ENCODE results near the gene HEATR5A.

DNA sequence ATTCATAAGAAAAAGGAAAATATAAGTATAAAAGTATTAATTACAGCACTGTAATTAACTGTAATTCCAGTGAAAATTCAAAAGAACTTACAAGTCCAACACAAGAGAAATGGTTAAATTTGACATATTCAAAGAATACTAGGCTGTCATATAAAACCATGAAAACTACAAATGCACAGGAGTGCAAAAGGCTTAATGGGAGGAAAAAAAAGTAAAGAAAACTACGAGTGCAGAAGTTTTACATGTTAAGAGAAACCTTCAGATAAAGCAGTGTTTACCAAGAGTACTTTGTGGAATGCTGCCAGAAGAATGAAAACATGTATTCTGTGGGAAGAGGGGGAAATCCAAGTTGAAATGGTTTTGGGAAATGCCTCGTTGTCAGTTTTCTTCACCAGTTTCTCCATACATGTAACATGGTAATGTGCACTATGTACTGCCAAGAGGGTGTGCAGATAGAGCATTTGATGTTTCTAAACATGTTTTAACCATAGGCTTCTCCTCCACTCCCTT, 9.1 kb downstream of the HEATR5A start:
- TF ChIP-seq SIN3A (IDR thresholded peaks at IDR 0.05; ENCODE audit: borderline replicate concordance, insufficient read depth, low read length) = no peak
- TF ChIP-seq FOXP2 (optimal IDR thresholded peaks at IDR 0.05; ENCODE audit: borderline replicate concordance, extremely low read depth, extremely low read length, insufficient read depth) = no peak
- TF ChIP-seq POLR2AphosphoS5 (IDR thresholded peaks at IDR 0.05; ENCODE audit: low read depth, low read length) = no peak
